H1 (cell line): Measurements from ENCODE around the gene RUVBL2. TPM values are rescaled to one million over a fixed set of nuclear protein-coding genes. Genes with fewer than 3 reads are reported as not detected.
"Not testable (repeated sequence)": the region's sequence is repeated elsewhere in the genome, so short reads cannot be mapped to it uniquely, and the experiment has no call there.

Experiments used
- CTCF ChIA-PET: fragments of 300-600 bp; sonication (Branson Sonifier 250); formaldehyde crosslinking; loops from one replicate; lab custom pipeline; 2021; ENCODE audit not compliant: partially characterized antibody; lab: Charles Lee
- POLR2A ChIA-PET: fragments of 300-600 bp; sonication (Branson Sonifier 250); formaldehyde crosslinking; loops from one replicate; lab custom pipeline; 2021; ENCODE audit warnings: inconsistent platforms; ENCODE audit not compliant: partially characterized antibody; lab: Charles Lee
- DNase-seq, 2 experiments: peaks; one replicate each; pipeline versions ENCODE4 v3.0.0 to v3.0.0-alpha.2; 2010 to 2022; ENCODE audit warnings: low spot score in 2 of 2, low read depth in 1 of 2, mixed read lengths in 1 of 2
- FAIRE-seq: peaks from 2 replicates; lab custom pipeline; 2011; peaks lifted over from hg19 to GRCh38; lab: Jason Lieb, UNC
- H2AFZ ChIP-seq: 2 replicates; pipeline ENCODE4 v1.8.1; 2012; ENCODE audit warnings: low read length, inconsistent platforms
- H2AK5ac ChIP-seq: 2 replicates; pipeline ENCODE4 v1.6.1; 2013; ENCODE audit warnings: low read depth, low read length
- H2BK120ac ChIP-seq: replicated peaks from 2 replicates; pipeline ENCODE3; 2013; ENCODE audit warnings: low read depth, low read length, inconsistent platforms
- H2BK12ac ChIP-seq: 2 replicates; pipeline ENCODE4 v1.6.1; 2013; ENCODE audit warnings: low read depth, low read length
- H2BK15ac ChIP-seq: 2 replicates; pipeline ENCODE4 v1.6.1; 2013; ENCODE audit warnings: low read length
- H2BK20ac ChIP-seq: 2 replicates; pipeline ENCODE4 v1.6.1; 2013; ENCODE audit warnings: low read length
- H2BK5ac ChIP-seq: 2 replicates; pipeline ENCODE4 v1.6.1; 2013; ENCODE audit warnings: low read depth, low read length
- H3K14ac ChIP-seq: 2 replicates; pipeline ENCODE4 v1.6.1; 2013; ENCODE audit warnings: inconsistent platforms; ENCODE audit not compliant: insufficient read length
- H3K18ac ChIP-seq: 2 replicates; pipeline ENCODE4 v1.6.1; 2013; ENCODE audit warnings: low read length; ENCODE audit errors: extremely low read depth
- H3K23ac ChIP-seq: 2 replicates; pipeline ENCODE4 v1.6.1; 2013; ENCODE audit warnings: inconsistent platforms; ENCODE audit not compliant: insufficient read length
- H3K23me2 ChIP-seq: 2 replicates; pipeline ENCODE4 v1.6.1; 2013; ENCODE audit warnings: low read depth, low read length
- H3K27ac ChIP-seq: 2 replicates; pipeline ENCODE4 v1.6.1; 2011; ENCODE audit warnings: low read depth, low read length, inconsistent platforms
- H3K27me3 ChIP-seq, 4 experiments: replicated peaks in 1 of 4; 1 replicate in 1 of 4; 2 replicates in 3 of 4; pipeline versions ENCODE4 v1.6.1 to v1.8.1; 2011 to 2013; ENCODE audit warnings: low read length in 3 of 4, mild to moderate bottlenecking in 3 of 4, inconsistent platforms in 2 of 4, mixed read lengths in 2 of 4, moderate library complexity in 1 of 4; ENCODE audit not compliant: control insufficient read depth in 3 of 4, insufficient read depth in 3 of 4; ENCODE audit errors: extremely low read depth in 1 of 4
- H3K36me3 ChIP-seq, 4 experiments: 2 replicates each; pipeline versions ENCODE4 v1.6.1 to v1.8.1; 2011 to 2013; ENCODE audit warnings: mild to moderate bottlenecking in 4 of 4, low read length in 3 of 4, moderate library complexity in 2 of 4, control low read depth in 1 of 4, inconsistent platforms in 1 of 4; ENCODE audit not compliant: insufficient read depth in 4 of 4, control insufficient read depth in 2 of 4
- H3K4ac ChIP-seq: replicated peaks from 2 replicates; pipeline ENCODE3; 2013; ENCODE audit warnings: low read length, low read depth, mixed read lengths, inconsistent platforms; ENCODE audit not compliant: insufficient read length
- H3K4me1 ChIP-seq, 4 experiments: replicated peaks in 1 of 4; 1 replicate in 1 of 4; 2 replicates in 3 of 4; pipeline versions ENCODE4 v1.6.1 to v1.8.1; 2011 to 2013; ENCODE audit warnings: low read length in 3 of 4, inconsistent platforms in 2 of 4, mixed read lengths in 1 of 4; ENCODE audit not compliant: insufficient read depth in 4 of 4, control insufficient read depth in 3 of 4
- H3K4me2 ChIP-seq, 2 experiments: 2 replicates each; pipeline versions ENCODE4 v1.6.1 to v1.8.1; 2011 to 2013; ENCODE audit warnings: low read depth in 2 of 2, low read length in 2 of 2, control low read depth in 1 of 2, inconsistent platforms in 1 of 2, mild to moderate bottlenecking in 1 of 2; ENCODE audit not compliant: insufficient read depth in 1 of 2
- H3K4me3 ChIP-seq, 4 experiments: fragments of 200-600, 300-600 bp in 1 of 4; sonication (generic), shearing (Covaris generic), sonication (Bioruptor Twin) in 1 of 4; 2 replicates each; pipeline versions ENCODE4 v1.5.1 to v1.8.1; 2011 to 2016; ENCODE audit warnings: low read length in 4 of 4, low read depth in 3 of 4, control low read depth in 2 of 4, inconsistent platforms in 2 of 4, mild to moderate bottlenecking in 2 of 4, mixed read lengths in 1 of 4, moderate library complexity in 1 of 4; ENCODE audit not compliant: insufficient read depth in 2 of 4; ENCODE audit errors: extremely low read depth in 1 of 4
- H3K56ac ChIP-seq: replicated peaks from 2 replicates; pipeline ENCODE3; 2013; ENCODE audit warnings: low read depth, mild to moderate bottlenecking, mixed read lengths, low read length, inconsistent platforms; ENCODE audit not compliant: insufficient read length
- H3K79me1 ChIP-seq: 2 replicates; pipeline ENCODE4 v1.6.1; 2013; ENCODE audit warnings: low read depth, low read length, control low read depth
- H3K79me2 ChIP-seq, 2 experiments: 2 replicates each; pipeline versions ENCODE4 v1.6.1 to v1.8.1; 2012 to 2013; ENCODE audit warnings: low read length in 2 of 2, mild to moderate bottlenecking in 2 of 2, inconsistent platforms in 1 of 2; ENCODE audit not compliant: insufficient read depth in 2 of 2, control insufficient read depth in 1 of 2
- H3K9ac ChIP-seq, 4 experiments: replicated peaks in 1 of 4; 1 replicate in 1 of 4; 2 replicates in 3 of 4; pipeline versions ENCODE4 v1.6.1 to v1.8.1; 2011 to 2013; ENCODE audit warnings: low read depth in 3 of 4, low read length in 3 of 4, control low read depth in 2 of 4, mild to moderate bottlenecking in 2 of 4, moderate library complexity in 2 of 4, inconsistent platforms in 1 of 4; ENCODE audit errors: extremely low read depth in 1 of 4
- H3K9me3 ChIP-seq, 2 experiments: 2 replicates each; pipeline versions ENCODE4 v1.6.1 to v1.8.1; 2012 to 2013; ENCODE audit warnings: mild to moderate bottlenecking in 2 of 2, moderate library complexity in 2 of 2, control low read depth in 1 of 2, inconsistent platforms in 1 of 2, low read depth in 1 of 2, low read length in 1 of 2, mixed read lengths in 1 of 2; ENCODE audit not compliant: insufficient read depth in 2 of 2
- H4K20me1 ChIP-seq, 2 experiments: replicated peaks in 1 of 2; 2 replicates each; pipeline versions ENCODE3 to v1.8.1; 2011 to 2013; ENCODE audit warnings: inconsistent platforms in 2 of 2, low read length in 2 of 2, mild to moderate bottlenecking in 1 of 2; ENCODE audit not compliant: insufficient read depth in 2 of 2, control insufficient read depth in 1 of 2
- H4K5ac ChIP-seq: 2 replicates; pipeline ENCODE4 v1.6.1; 2013; ENCODE audit warnings: low read length, low read depth, mixed read lengths, inconsistent platforms; ENCODE audit not compliant: insufficient read length
- H4K8ac ChIP-seq: 2 replicates; pipeline ENCODE4 v1.8.0; 2013; ENCODE audit warnings: mild to moderate bottlenecking, moderate library complexity, low read length, inconsistent platforms; ENCODE audit not compliant: insufficient read depth; ENCODE audit errors: extremely low read depth
- H4K91ac ChIP-seq: replicated peaks from 2 replicates; pipeline ENCODE3; 2013; ENCODE audit warnings: low read length, mixed read lengths, inconsistent platforms; ENCODE audit not compliant: insufficient read length
- WGBS, 2 experiments: shearing (Covaris generic) in 1 of 2; methylation state at CpG; one replicate each; pipeline versions ENCODE4 v1.1.6 to v1.1.7; 2013 to 2015; ENCODE audit warnings: low lambda C conversion rate in 2 of 2, mixed read lengths in 2 of 2, inconsistent platforms in 1 of 2, low coverage in 1 of 2, missing lambda C conversion rate in 1 of 2; ENCODE audit not compliant: insufficient replicate concordance in 2 of 2, insufficient coverage in 1 of 2, insufficient read length in 1 of 2; ENCODE audit errors: extremely low coverage in 1 of 2, missing lambda C conversion rate in 1 of 2; 5-methylcytosine and 5-hydroxymethylcytosine counted together
- polyA plus RNA-seq, 7 experiments: library from polyadenylated mRNA; depleted of rRNA in 3 of 7; stranded (reverse) in 5 of 7; unstranded in 2 of 7; fragments of >200 nt in 5 of 7; fragments of 200-250 nt in 2 of 7; gene quantifications; 1 replicate in 5 of 7; 2 replicates in 1 of 7; 4 replicates in 1 of 7; pipeline versions ENCODE4 v1.2.1 to v1.2.3, GENCODE V29; 2011 to 2013; ENCODE audit warnings: missing spikeins in 2 of 7, mixed read lengths in 2 of 7
- total RNA-seq: library from RNA; stranded (reverse); fragmentation: NEBNext Ultra II Directional; extraction: Animal tissue kit (Norgen Biotek cat#: 25700); gene quantifications from 2 replicates; pipeline ENCODE4 v1.2.1, GENCODE V29; 2021

RUVBL2 gene
- total and polyA plus RNA-seq, 2 of the 8 experiments (the other 6 are each of a cell fraction or from before 2014, with no cell fraction given), result 152 to 247 TPM

DNA sequence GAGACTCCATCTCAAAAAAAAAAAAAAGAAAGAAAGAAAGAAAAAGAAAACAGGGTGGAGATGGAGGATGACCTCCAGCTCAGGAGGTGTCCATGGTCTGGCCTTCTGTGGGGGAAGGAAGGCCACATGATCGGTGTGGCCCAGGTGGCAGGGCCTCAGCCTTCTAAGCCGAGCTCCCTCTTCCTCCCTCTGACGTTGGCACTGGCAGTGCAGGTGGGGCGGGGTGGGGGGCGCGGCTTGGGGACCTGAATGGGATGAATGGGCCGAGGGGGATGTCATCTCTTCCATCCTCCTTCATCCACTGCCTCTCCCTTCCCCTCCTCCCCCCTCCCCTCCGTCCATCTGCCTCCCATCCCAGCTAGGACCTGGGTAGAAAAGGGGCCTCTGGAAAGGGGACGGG is 46.0 kb downstream of the RUVBL2 start:
- H3K4ac ChIP-seq, H2BK5ac ChIP-seq, H3K9me3 ChIP-seq, H2BK12ac ChIP-seq, H3K4me2 ChIP-seq, H3K79me2 ChIP-seq, H3K18ac ChIP-seq, H4K8ac ChIP-seq, H2BK20ac ChIP-seq, H3K27me3 ChIP-seq, H4K91ac ChIP-seq, H3K4me1 ChIP-seq, H3K79me1 ChIP-seq, H2AFZ ChIP-seq, H3K9ac ChIP-seq, POLR2A ChIA-PET, H2BK120ac ChIP-seq, H3K23me2 ChIP-seq, H3K56ac ChIP-seq, H3K36me3 ChIP-seq, H4K5ac ChIP-seq, H2AK5ac ChIP-seq, H2BK15ac ChIP-seq, H3K27ac ChIP-seq, DNase-seq, FAIRE-seq, H3K23ac ChIP-seq, H3K4me3 ChIP-seq, H4K20me1 ChIP-seq, H3K14ac ChIP-seq: not testable (repeated sequence)
- 71% methylated on average over 6 of the region's 9 CpGs; no CpG with 5 or more reads in 1 of the 2 experiments for WGBS, 2 experiments
- CTCF ChIA-PET, result interaction anchor here (1.0 kb wide), 1 partner anchor 74 kb away, joined by 4 read pairs; no protein-coding TSS in a partner anchor
